ENCODE data around the gene DTX2.
A peak's percentile ranks its signal among the peaks of the same experiment; 100 is the strongest.
"Not testable (repeated sequence)": the region's sequence is repeated elsewhere in the genome, so short reads cannot be mapped to it uniquely, and the experiment has no call there.

The DTX2 gene

GRCh38 chr7:76445577-76446008, 15.9 kb upstream of the DTX2 start:
- peak in 1 of 2 donors; percentile 1 for DNase-seq

GRCh38 chr7:76457017-76457416, 4.5 kb upstream of the DTX2 start:
- DNase-seq, result not testable (repeated sequence)

GRCh38 chr7:76458504-76458903, 3.0 kb upstream of the DTX2 start:
- DNase-seq, result not testable (repeated sequence)

- not testable (repeated sequence) for DNase-seq
Measured at GRCh38 chr7:76460767-76461166, 742 bp upstream of the DTX2 start.

- DNase-seq, result not testable (repeated sequence)
Measured at GRCh38 chr7:76462271-76462882, 868 bp downstream of the DTX2 start.

GRCh38 chr7:76464959-76465358, 3.5 kb downstream of the DTX2 start:
- not testable (repeated sequence) for DNase-seq

- DNase-seq, result not testable (repeated sequence)
Measured at GRCh38 chr7:76465950-76466349, 4.4 kb downstream of the DTX2 start.

GRCh38 chr7:76467743-76468404, 6.4 kb downstream of the DTX2 start:
- not testable (repeated sequence) for DNase-seq

- not testable (repeated sequence) for DNase-seq
Measured at GRCh38 chr7:76471556-76472221, 10.2 kb downstream of the DTX2 start.

GRCh38 chr7:76473097-76473496, 11.6 kb downstream of the DTX2 start:
- DNase-seq, result not testable (repeated sequence)

- DNase-seq, result not testable (repeated sequence)
Measured at GRCh38 chr7:76476280-76476679, 14.8 kb downstream of the DTX2 start.

- DNase-seq, result not testable (repeated sequence)
Measured at GRCh38 chr7:76476742-76477474, 15.4 kb downstream of the DTX2 start.

GRCh38 chr7:76479628-76480027, 18.1 kb downstream of the DTX2 start:
- not testable (repeated sequence) for DNase-seq

GRCh38 chr7:76480403-76481253, 19.1 kb downstream of the DTX2 start:
- not testable (repeated sequence) for DNase-seq

GRCh38 chr7:76482660-76483059, 21.2 kb downstream of the DTX2 start:
- DNase-seq, result not testable (repeated sequence)

- not testable (repeated sequence) for DNase-seq
Measured at GRCh38 chr7:76483081-76483480, 21.6 kb downstream of the DTX2 start.

- DNase-seq, result not testable (repeated sequence)
Measured at GRCh38 chr7:76484456-76484855, 22.9 kb downstream of the DTX2 start.

- not testable (repeated sequence) for DNase-seq
Measured at GRCh38 chr7:76485822-76486610, 24.5 kb downstream of the DTX2 start.

- peak; percentile 18 to 22 for DNase-seq
Measured at GRCh38 chr7:76486618-76487017, 25.1 kb downstream of the DTX2 start.

- not testable (repeated sequence) for DNase-seq
Measured at GRCh38 chr7:76487969-76488368, 26.5 kb downstream of the DTX2 start.

GRCh38 chr7:76492139-76492538, 30.6 kb downstream of the DTX2 start:
- not testable (repeated sequence) for DNase-seq
